K562 (cell line): ENCODE measurements around the gene PARK7.

Source experiments
- CEBPG ChIP-seq, 3 experiments: fragments of 200-800 bp in 1 of 3; sonication (Bioruptor generic) in 1 of 3; sonication (generic) in 1 of 3; formaldehyde crosslinking in 1 of 3; IDR thresholded peaks in 2 of 3; conservative IDR thresholded peaks in 1 of 3; 2 replicates each; pipeline versions ENCODE4 v1.6.1 to v1.8.0; 2016 to 2022; ENCODE audit warnings: missing compliant biosample characterization in 2 of 3, missing genetic modification characterization in 2 of 3, mild to moderate bottlenecking in 1 of 3, missing genetic modification reagents in 1 of 3
- CTCF ChIP-seq, 3 experiments: IDR thresholded peaks in 2 of 3; conservative IDR thresholded peaks in 1 of 3; 2 replicates each; pipeline ENCODE4 v1.5.1; 2011 to 2012; ENCODE audit warnings: low read length in 3 of 3, mild to moderate bottlenecking in 3 of 3, control low read depth in 2 of 3, improper control_type of control experiment in 1 of 3, inconsistent platforms in 1 of 3, low read depth in 1 of 3, mixed read lengths in 1 of 3, moderate library complexity in 1 of 3; ENCODE audit not compliant: insufficient read depth in 2 of 3
- ELF2 ChIP-seq: fragments of 250-450 bp; sonication (Bioruptor Pico); IDR thresholded peaks from 2 replicates; pipeline ENCODE4 v1.5.0; 2021; ENCODE audit warnings: mild to moderate bottlenecking
- FOSL1 ChIP-seq: fragments of 200-800 bp; sonication (Bioruptor generic); conservative IDR thresholded peaks from 2 replicates; pipeline ENCODE4 v1.6.1; 2016; ENCODE audit warnings: missing genetic modification characterization, missing compliant biosample characterization
- FOXM1 ChIP-seq, 2 experiments: fragments of 450-650 bp in 1 of 2; sonication (generic) in 1 of 2; formaldehyde crosslinking in 1 of 2; IDR thresholded peaks; 2 replicates each; pipeline versions ENCODE4 v1.6.1 to v1.9.0; 2017 to 2022; ENCODE audit warnings: low read depth in 2 of 2, mild to moderate bottlenecking in 2 of 2, missing genetic modification reagents in 1 of 2, moderate library complexity in 1 of 2
- MYC ChIP-seq, 2 experiments: fragments of 250-450 bp in 1 of 2; sonication (Bioruptor Pico) in 1 of 2; IDR thresholded peaks; 2 replicates each; pipeline versions ENCODE4 v1.5.1 to v1.6.1; 2012 to 2021; ENCODE audit warnings: low read depth in 2 of 2, borderline replicate concordance in 1 of 2, improper control_type of control experiment in 1 of 2, low read length in 1 of 2, mild to moderate bottlenecking in 1 of 2, moderate library complexity in 1 of 2
- NR1H2 ChIP-seq: sonication (generic); formaldehyde crosslinking; IDR thresholded peaks from 2 replicates; pipeline ENCODE4 v1.4.0; 2020; ENCODE audit warnings: mild to moderate bottlenecking, missing genetic modification reagents
- POLR2A ChIP-seq: fragments of 450-650 bp; conservative IDR thresholded peaks from 2 replicates; pipeline ENCODE4 v1.6.1; 2016
- POLR3G ChIP-seq: IDR thresholded peaks from 2 replicates; pipeline ENCODE4 v1.6.1; 2011; ENCODE audit not compliant: insufficient read length, insufficient replicate concordance; ENCODE audit errors: extremely low read depth
- REST ChIP-seq, 2 experiments: fragments of 450-650 bp; formaldehyde crosslinking in 1 of 2; IDR thresholded peaks; 2 replicates each; pipeline versions ENCODE4 v1.4.0 to v1.6.1; 2014 to 2020; ENCODE audit warnings: mild to moderate bottlenecking in 2 of 2, borderline replicate concordance in 1 of 2, low read depth in 1 of 2
- SOX6 ChIP-seq: fragments of 450-650 bp; IDR thresholded peaks from 2 replicates; pipeline ENCODE4 v1.6.1; 2014; ENCODE audit warnings: mild to moderate bottlenecking
- ZBTB49 ChIP-seq: sonication (generic); formaldehyde crosslinking; IDR thresholded peaks from 2 replicates; pipeline ENCODE4 v1.8.0; 2022; ENCODE audit warnings: missing genetic modification reagents, mild to moderate bottlenecking, borderline replicate concordance
- ZNF274 ChIP-seq: IDR thresholded peaks from 2 replicates; pipeline ENCODE4 v1.6.1; 2011; ENCODE audit warnings: low read depth, mild to moderate bottlenecking, low read length, moderate library complexity, borderline replicate concordance

- TF ChIP-seq NR1H2 (no peak), REST (IDR thresholded peaks at IDR 0.05; ENCODE audit: borderline replicate concordance) (no peak), REST (CRISPR knock-in tag; IDR thresholded peaks at IDR 0.05; ENCODE audit: low read depth) (no peak), ZBTB49 (CRISPR knock-in tag) (no peak), CTCF (IDR thresholded peaks at IDR 0.05 in 2 of 3, conservative IDR thresholded peaks at IDR 0.05 in 1 of 3; ENCODE audit: insufficient read depth in 2 of 3, low read depth in 1 of 3, low read length in 3 of 3) (no peak), FOSL1 (tag) (no peak), CEBPG (CRISPR knock-in tag; IDR thresholded peaks at IDR 0.05) (no peak), CEBPG (tag; conservative IDR thresholded peaks at IDR 0.05 in 1 of 2, IDR thresholded peaks at IDR 0.05 in 1 of 2) (no peak), ZNF274 (no peak), POLR3G (no peak), FOXM1 (IDR thresholded peaks at IDR 0.05; ENCODE audit: low read depth) (no peak), FOXM1 (CRISPR knock-in tag; IDR thresholded peaks at IDR 0.05; ENCODE audit: low read depth) (no peak), POLR2A (no peak), ELF2 (no peak), SOX6 (no peak), MYC (IDR thresholded peaks at IDR 0.05; ENCODE audit: low read depth, low read length) (no peak), MYC (CRISPR knock-in tag; IDR thresholded peaks at IDR 0.05; ENCODE audit: borderline replicate concordance, low read depth) (no peak)
Observed at GRCh38 chr1:8003438-8004112, 42.1 kb downstream of the PARK7 start.
